Measurements from ENCODE around the gene CYGB. TPM values are rescaled to one million over a fixed set of nuclear protein-coding genes. Genes with fewer than 3 reads are reported as not detected.

The CYGB gene
- total and polyA plus RNA-seq, 2 of the 13 experiments (the other 11 are each of a cell fraction or from before 2014, with no cell fraction given) = 18.9 to 27.1 TPM

DNA sequence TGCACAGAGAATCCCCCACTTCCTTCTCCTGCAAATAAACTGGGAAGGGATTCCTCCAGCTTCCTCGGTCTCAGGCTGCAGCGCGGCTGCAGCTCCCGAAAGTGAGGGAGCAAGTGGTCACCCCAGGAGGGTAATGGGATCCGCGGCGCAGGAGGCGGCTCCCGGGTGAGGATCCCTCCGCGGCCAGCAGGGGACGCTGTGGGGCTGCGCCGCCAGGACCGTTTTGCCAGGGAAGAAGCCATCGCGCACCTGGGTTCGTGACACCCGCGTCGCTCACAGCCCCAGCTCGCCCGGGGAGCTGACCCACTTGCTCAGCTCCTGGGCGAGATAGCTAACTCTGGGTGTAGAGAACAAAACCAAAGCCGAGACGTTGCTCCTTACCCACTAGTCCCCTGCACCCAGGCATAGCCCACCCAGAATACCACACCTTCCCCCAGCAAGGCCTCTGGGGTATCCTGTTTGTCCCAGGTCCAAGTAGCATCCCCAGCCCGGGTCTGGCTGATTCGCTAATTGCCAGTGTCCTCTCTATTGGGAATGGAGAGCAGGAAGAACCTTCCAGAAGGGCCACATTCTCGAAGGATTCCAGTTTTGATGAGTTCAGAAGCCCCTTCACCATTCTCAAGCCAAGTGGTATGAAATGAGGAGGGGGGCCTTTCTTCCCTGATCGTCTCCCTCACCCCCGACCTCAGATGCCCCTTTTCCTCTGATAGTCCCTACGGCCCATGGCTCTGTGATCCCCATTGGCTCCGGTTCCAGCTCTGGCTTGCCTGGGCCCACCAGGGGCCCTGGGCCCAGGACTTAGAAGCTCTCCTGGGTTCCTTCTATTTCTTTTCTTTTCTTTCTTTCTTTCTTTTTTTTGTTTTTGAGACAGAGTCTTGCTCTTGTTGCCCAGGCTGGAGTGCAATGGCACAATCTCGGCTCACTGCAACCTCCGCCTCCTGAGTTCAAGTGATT is 14.1 kb downstream of the CYGB start (continued):
- TF ChIP-seq MED1 (CRISPR knock-in tag; IDR thresholded peaks at IDR 0.05) (peak; percentile 61; the same call in 1 of the 2 replicates), CREB1 (IDR thresholded peaks at IDR 0.05) (no peak), CREB1 (CRISPR knock-in tag; IDR thresholded peaks at IDR 0.05) (no peak), ZNF432 (CRISPR knock-in tag; IDR thresholded peaks at IDR 0.05; ENCODE audit: borderline replicate concordance) (no peak), ZNF776 (CRISPR knock-in tag; IDR thresholded peaks at IDR 0.05) (peak; percentile 26; the same call in 1 of the 2 replicates), ONECUT2 (CRISPR knock-in tag; IDR thresholded peaks at IDR 0.05) (no peak), ZNF343 (CRISPR knock-in tag; IDR thresholded peaks at IDR 0.05) (peak; percentile 58; the same call in 1 of the 2 replicates), ZNF619 (CRISPR knock-in tag; IDR thresholded peaks at IDR 0.05) (peak; percentile 95; the same call in 1 of the 2 replicates), TOE1 (CRISPR knock-in tag; IDR thresholded peaks at IDR 0.05) (peak; percentile 70; the same call in 1 of the 2 replicates), NKX3-1 (CRISPR knock-in tag; IDR thresholded peaks at IDR 0.05) (no peak), HOXA9 (CRISPR knock-in tag; IDR thresholded peaks at IDR 0.05; ENCODE audit: borderline replicate concordance) (no peak), KLF11 (CRISPR knock-in tag; IDR thresholded peaks at IDR 0.05) (peak; percentile 82; the same call in 1 of the 2 replicates), JDP2 (CRISPR knock-in tag; IDR thresholded peaks at IDR 0.05; ENCODE audit: borderline replicate concordance) (no peak), HNRNPL (IDR thresholded peaks at IDR 0.05; ENCODE audit: low read depth, low read length) (0 out of 2 replicates have a peak, but pooled peaks have one; percentile 67), SNAI1 (CRISPR knock-in tag; IDR thresholded peaks at IDR 0.05; ENCODE audit: borderline replicate concordance) (no peak), RBAK (CRISPR knock-in tag; IDR thresholded peaks at IDR 0.05) (0 out of 2 replicates have a peak, but pooled peaks have one; percentile 30), NCOA5 (CRISPR knock-in tag; IDR thresholded peaks at IDR 0.05) (no peak), HOXD1 (CRISPR knock-in tag; IDR thresholded peaks at IDR 0.05) (no peak)
- TF ChIP-seq, protein P1, sequence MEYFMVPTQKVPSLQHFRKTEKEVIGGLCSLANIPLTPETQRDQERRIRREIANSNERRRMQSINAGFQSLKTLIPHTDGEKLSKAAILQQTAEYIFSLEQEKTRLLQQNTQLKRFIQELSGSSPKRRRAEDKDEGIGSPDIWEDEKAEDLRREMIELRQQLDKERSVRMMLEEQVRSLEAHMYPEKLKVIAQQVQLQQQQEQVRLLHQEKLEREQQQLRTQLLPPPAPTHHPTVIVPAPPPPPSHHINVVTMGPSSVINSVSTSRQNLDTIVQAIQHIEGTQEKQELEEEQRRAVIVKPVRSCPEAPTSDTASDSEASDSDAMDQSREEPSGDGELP (IDR thresholded peaks at IDR 0.05; ENCODE audit: borderline replicate concordance, low read depth) = no peak
- TF ChIP-seq, protein P2, sequence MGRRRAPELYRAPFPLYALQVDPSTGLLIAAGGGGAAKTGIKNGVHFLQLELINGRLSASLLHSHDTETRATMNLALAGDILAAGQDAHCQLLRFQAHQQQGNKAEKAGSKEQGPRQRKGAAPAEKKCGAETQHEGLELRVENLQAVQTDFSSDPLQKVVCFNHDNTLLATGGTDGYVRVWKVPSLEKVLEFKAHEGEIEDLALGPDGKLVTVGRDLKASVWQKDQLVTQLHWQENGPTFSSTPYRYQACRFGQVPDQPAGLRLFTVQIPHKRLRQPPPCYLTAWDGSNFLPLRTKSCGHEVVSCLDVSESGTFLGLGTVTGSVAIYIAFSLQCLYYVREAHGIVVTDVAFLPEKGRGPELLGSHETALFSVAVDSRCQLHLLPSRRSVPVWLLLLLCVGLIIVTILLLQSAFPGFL (CRISPR knock-in tag; IDR thresholded peaks at IDR 0.05) = 0 out of 2 replicates have a peak, but pooled peaks have one; percentile 51
- TF ChIP-seq, protein P3, sequence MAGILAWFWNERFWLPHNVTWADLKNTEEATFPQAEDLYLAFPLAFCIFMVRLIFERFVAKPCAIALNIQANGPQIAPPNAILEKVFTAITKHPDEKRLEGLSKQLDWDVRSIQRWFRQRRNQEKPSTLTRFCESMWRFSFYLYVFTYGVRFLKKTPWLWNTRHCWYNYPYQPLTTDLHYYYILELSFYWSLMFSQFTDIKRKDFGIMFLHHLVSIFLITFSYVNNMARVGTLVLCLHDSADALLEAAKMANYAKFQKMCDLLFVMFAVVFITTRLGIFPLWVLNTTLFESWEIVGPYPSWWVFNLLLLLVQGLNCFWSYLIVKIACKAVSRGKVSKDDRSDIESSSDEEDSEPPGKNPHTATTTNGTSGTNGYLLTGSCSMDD (CRISPR knock-in tag; IDR thresholded peaks at IDR 0.05) = no peak
- TF ChIP-seq, protein P4, sequence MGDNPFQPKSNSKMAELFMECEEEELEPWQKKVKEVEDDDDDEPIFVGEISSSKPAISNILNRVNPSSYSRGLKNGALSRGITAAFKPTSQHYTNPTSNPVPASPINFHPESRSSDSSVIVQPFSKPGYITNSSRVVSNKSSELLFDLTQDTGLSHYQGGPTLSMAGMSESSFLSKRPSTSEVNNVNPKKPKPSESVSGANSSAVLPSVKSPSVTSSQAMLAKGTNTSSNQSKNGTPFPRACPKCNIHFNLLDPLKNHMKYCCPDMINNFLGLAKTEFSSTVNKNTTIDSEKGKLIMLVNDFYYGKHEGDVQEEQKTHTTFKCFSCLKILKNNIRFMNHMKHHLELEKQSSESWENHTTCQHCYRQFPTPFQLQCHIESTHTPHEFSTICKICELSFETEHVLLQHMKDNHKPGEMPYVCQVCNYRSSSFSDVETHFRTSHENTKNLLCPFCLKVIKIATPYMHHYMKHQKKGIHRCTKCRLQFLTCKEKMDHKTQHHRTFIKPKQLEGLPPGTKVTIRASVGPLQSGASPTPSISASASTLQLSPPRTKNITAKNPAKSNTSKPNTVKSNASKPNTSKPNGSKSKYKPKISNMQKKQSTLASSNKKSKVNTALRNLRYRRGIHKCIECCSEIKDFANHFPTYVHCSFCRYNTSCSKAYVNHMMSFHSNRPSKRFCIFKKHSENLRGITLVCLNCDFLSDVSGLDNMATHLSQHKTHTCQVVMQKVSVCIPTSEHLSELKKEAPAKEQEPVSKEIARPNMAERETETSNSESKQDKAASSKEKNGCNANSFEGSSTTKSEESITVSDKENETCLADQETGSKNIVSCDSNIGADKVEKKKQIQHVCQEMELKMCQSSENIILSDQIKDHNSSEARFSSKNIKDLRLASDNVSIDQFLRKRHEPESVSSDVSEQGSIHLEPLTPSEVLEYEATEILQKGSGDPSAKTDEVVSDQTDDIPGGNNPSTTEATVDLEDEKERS (CRISPR knock-in tag; IDR thresholded peaks at IDR 0.05) = no peak
- TF ChIP-seq, protein P5, sequence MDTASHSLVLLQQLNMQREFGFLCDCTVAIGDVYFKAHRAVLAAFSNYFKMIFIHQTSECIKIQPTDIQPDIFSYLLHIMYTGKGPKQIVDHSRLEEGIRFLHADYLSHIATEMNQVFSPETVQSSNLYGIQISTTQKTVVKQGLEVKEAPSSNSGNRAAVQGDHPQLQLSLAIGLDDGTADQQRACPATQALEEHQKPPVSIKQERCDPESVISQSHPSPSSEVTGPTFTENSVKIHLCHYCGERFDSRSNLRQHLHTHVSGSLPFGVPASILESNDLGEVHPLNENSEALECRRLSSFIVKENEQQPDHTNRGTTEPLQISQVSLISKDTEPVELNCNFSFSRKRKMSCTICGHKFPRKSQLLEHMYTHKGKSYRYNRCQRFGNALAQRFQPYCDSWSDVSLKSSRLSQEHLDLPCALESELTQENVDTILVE (CRISPR knock-in tag; IDR thresholded peaks at IDR 0.05) = peak; percentile 85
